CD14-positive monocyte (primary cell): ENCODE measurements around the gene SMTNL1. TPM values are rescaled to one million over a fixed set of nuclear protein-coding genes. Genes with fewer than 3 reads are reported as not detected.

Source experiments
- DNase-seq, 3 donors: peaks; one replicate each; pipeline ENCODE4 v3.0.0-alpha.2; 2011 to 2022
- H2AFZ ChIP-seq: 2 replicates; pipeline ENCODE4 v1.6.0; 2012; ENCODE audit warnings: mild to moderate bottlenecking, low read depth, low read length, inconsistent platforms; ENCODE audit not compliant: insufficient read depth, poor library complexity, severe bottlenecking
- H3K27ac ChIP-seq, 2 donors: 1 replicate in 1 of 2; 2 replicates in 1 of 2; pipeline ENCODE4 v1.5.1; 2012 to 2013; ENCODE audit warnings: low read length in 2 of 2, control low read depth in 1 of 2, inconsistent platforms in 1 of 2, low read depth in 1 of 2, mild to moderate bottlenecking in 1 of 2
- H3K27me3 ChIP-seq, 2 donors: one replicate each; pipeline versions ENCODE4 v1.6.0 to v1.6.1; 2011 to 2013; ENCODE audit warnings: low read length in 2 of 2; ENCODE audit not compliant: control insufficient read depth in 2 of 2, insufficient read depth in 2 of 2
- H3K36me3 ChIP-seq, 2 donors: replicated peaks in 1 of 2; 1 replicate in 1 of 2; 2 replicates in 1 of 2; pipeline versions ENCODE4 v1.5.1 to v1.6.1; 2012 to 2013; ENCODE audit warnings: low read length in 2 of 2, control low read depth in 1 of 2, inconsistent platforms in 1 of 2, mild to moderate bottlenecking in 1 of 2; ENCODE audit not compliant: insufficient read depth in 2 of 2, control insufficient read depth in 1 of 2
- H3K4me1 ChIP-seq, 2 donors: 1 replicate in 1 of 2; 2 replicates in 1 of 2; pipeline versions ENCODE4 v1.5.1 to v1.6.1; 2012 to 2013; ENCODE audit warnings: low read length in 2 of 2, control low read depth in 1 of 2, inconsistent platforms in 1 of 2, mild to moderate bottlenecking in 1 of 2, moderate library complexity in 1 of 2; ENCODE audit not compliant: insufficient read depth in 2 of 2, control insufficient read depth in 1 of 2
- H3K4me2 ChIP-seq: replicated peaks from 2 replicates; pipeline ENCODE3; 2012; ENCODE audit warnings: low read length, moderate library complexity, mild to moderate bottlenecking; ENCODE audit not compliant: poor library complexity, severe bottlenecking; ENCODE audit errors: extremely low read depth
- H3K4me3 ChIP-seq, 3 experiments: fragments of 200-600 bp in 1 of 3; sonication (generic) in 1 of 3; replicated peaks in 1 of 3; 1 replicate in 2 of 3; 2 replicates in 1 of 3; pipeline ENCODE4 v1.5.1; 2011 to 2013; ENCODE audit warnings: low read length in 3 of 3, mild to moderate bottlenecking in 3 of 3, control low read depth in 2 of 3, low read depth in 2 of 3, inconsistent platforms in 1 of 3, moderate library complexity in 1 of 3
- H3K79me2 ChIP-seq: 2 replicates; pipeline ENCODE4 v1.6.0; 2012; ENCODE audit warnings: mild to moderate bottlenecking, control low read depth, inconsistent platforms, low read length, moderate library complexity; ENCODE audit not compliant: insufficient read depth
- H3K9ac ChIP-seq: 2 replicates; pipeline ENCODE4 v1.6.0; 2017; ENCODE audit warnings: low read length, mild to moderate bottlenecking; ENCODE audit not compliant: insufficient read depth, poor library complexity, severe bottlenecking
- H3K9me3 ChIP-seq, 2 donors: replicated peaks in 1 of 2; 1 replicate in 1 of 2; 2 replicates in 1 of 2; pipeline versions ENCODE4 v1.5.1 to v1.6.1; 2012 to 2013; ENCODE audit warnings: low read length in 2 of 2, control low read depth in 1 of 2; ENCODE audit not compliant: control insufficient read depth in 1 of 2, insufficient read depth in 1 of 2
- H4K20me1 ChIP-seq: 2 replicates; pipeline ENCODE4 v1.6.0; 2012; ENCODE audit warnings: mild to moderate bottlenecking, low read length, control low read depth, moderate library complexity; ENCODE audit not compliant: insufficient read depth
- H3K27ac Mint-ChIP-seq, 7 donors: one replicate each; pipeline ENCODE4 v1.8.0; 2020; ENCODE audit warnings: mild to moderate bottlenecking in 7 of 7, mixed read lengths in 7 of 7, moderate library complexity in 6 of 7, inconsistent platforms in 2 of 7
- H3K27me3 Mint-ChIP-seq, 3 donors: one replicate each; pipeline ENCODE4 v1.8.0; 2021 to 2022; ENCODE audit warnings: low read depth in 3 of 3, mild to moderate bottlenecking in 3 of 3, mixed read lengths in 3 of 3, moderate library complexity in 3 of 3, inconsistent platforms in 1 of 3
- H3K36me3 Mint-ChIP-seq, 2 donors: one replicate each; pipeline ENCODE4 v1.8.0; 2020; ENCODE audit warnings: mixed read lengths in 2 of 2, inconsistent platforms in 1 of 2, mild to moderate bottlenecking in 1 of 2
- H3K4me1 Mint-ChIP-seq: one replicate; pipeline ENCODE4 v1.8.0; 2020; ENCODE audit warnings: mild to moderate bottlenecking, mixed read lengths
- H3K4me3 Mint-ChIP-seq, 2 donors: one replicate each; pipeline ENCODE4 v1.8.0; 2020; ENCODE audit warnings: mild to moderate bottlenecking in 2 of 2, mixed read lengths in 2 of 2, moderate library complexity in 1 of 2
- H3K9me3 Mint-ChIP-seq, 7 donors: one replicate each; pipeline ENCODE4 v1.8.0; 2020 to 2022; ENCODE audit warnings: mixed read lengths in 7 of 7, mild to moderate bottlenecking in 6 of 7, moderate library complexity in 6 of 7, inconsistent platforms in 2 of 7
- CTCF ChIP-seq: fragments of 200-600 bp; IDR thresholded peaks from one replicate; pipeline ENCODE4 v1.8.0; 2022; ENCODE audit warnings: antibody characterized with exemption, mild to moderate bottlenecking
- WGBS: methylation state at CpG from one replicate; pipeline ENCODE4 v1.1.5; 2013; ENCODE audit warnings: missing lambda C conversion rate; ENCODE audit not compliant: insufficient coverage; 5-methylcytosine and 5-hydroxymethylcytosine counted together
- intact Hi-C, 2 donors: fragments of 100-400 bp; cut with micrococcal nuclease; formaldehyde crosslinking; loops; one replicate each; pipeline versions ENCODE4 v1.15.0 to v1.15.1; 2023
- polyA plus RNA-seq, 3 donors: library from polyadenylated mRNA; depleted of rRNA in 1 of 3; unstranded in 2 of 3; stranded (reverse) in 1 of 3; fragments of 300-500 nt in 2 of 3; fragments of >200 nt in 1 of 3; fragmentation: Illumina TruSeq in 2 of 3; gene quantifications; 1 replicate in 2 of 3; 2 replicates in 1 of 3; pipeline ENCODE4 v1.2.3, GENCODE V29; 2012 to 2021

Gene SMTNL1
- polyA plus RNA-seq, 3 donors = not detected

DNA sequence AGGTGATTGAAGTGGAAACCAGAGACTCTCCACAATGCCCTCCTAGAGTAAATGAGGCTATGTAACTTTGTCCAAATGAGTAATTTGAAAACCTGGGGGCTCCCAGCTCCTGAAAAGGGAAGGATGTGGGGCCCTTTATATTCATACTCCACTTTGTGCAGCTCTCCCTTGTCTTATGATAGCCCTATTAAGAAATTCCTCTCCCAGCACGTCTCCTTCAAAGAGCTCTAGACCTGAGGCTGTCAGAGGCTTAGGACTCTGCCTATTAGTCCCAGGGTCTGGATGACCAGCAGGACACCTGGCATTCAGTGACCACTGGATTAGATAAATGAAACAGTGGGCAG lies 24.0 kb upstream of the SMTNL1 start:
- Histone ChIP-seq H3K9me3 (no peaks in the 10 kb centered on the region), H3K36me3 (no peaks in the 10 kb centered on the region), H3K27ac (no peak overlapping the region), H2AFZ (no peak overlapping the region), H4K20me1 (no peaks in the 10 kb centered on the region), H3K4me3 (no peak overlapping the region), H3K4me2 (no peak overlapping the region), H3K79me2 (peaks cover 19% of the 10 kb centered on the region), H3K9ac (no peak overlapping the region), H3K27me3 (no peaks in the 10 kb centered on the region), H3K4me1 (peaks cover 16 to 22% of the 10 kb centered on the region in 2 donors)
- no peak overlapping the region for H3K27ac Mint-ChIP-seq
- intact Hi-C loops = no loop called here
- H3K9me3 Mint-ChIP-seq = peaks cover 0 to 3% (median 0%) of the 10 kb centered on the region in 7 donors
- peaks cover 1 to 13% (median 6%) of the 10 kb centered on the region in 3 donors for H3K27me3 Mint-ChIP-seq
- H3K4me3 Mint-ChIP-seq = peak overlapping the region in 1 of 2 donors; percentile 39
- no peak for TF ChIP-seq CTCF
- no peak for DNase-seq
- H3K4me1 Mint-ChIP-seq = peaks cover 26% of the 10 kb centered on the region
- 0% methylated on average over 1 of the region's 1 CpG for WGBS
- peaks cover 0 to 7% of the 10 kb centered on the region in 2 donors for H3K36me3 Mint-ChIP-seq

GRCh38 chr11:57513911-57514537 lies 23.4 kb upstream of the SMTNL1 start:
- Histone ChIP-seq H3K4me1 (peaks cover 16 to 22% of the 10 kb centered on the region in 2 donors), H3K27me3 (no peaks in the 10 kb centered on the region), H2AFZ (peak overlapping the region; percentile 96), H3K9ac (peak overlapping the region; percentile 63), H3K4me3 (peak overlapping the region; percentile 63 to 83 (median 80)), H3K36me3 (no peaks in the 10 kb centered on the region), H3K27ac (no peak overlapping the region), H4K20me1 (no peaks in the 10 kb centered on the region), H3K9me3 (no peaks in the 10 kb centered on the region), H3K79me2 (peaks cover 19% of the 10 kb centered on the region), H3K4me2 (peak overlapping the region; percentile 88)
- Mint-ChIP-seq H3K9me3 (peaks cover 0 to 3% (median 0%) of the 10 kb centered on the region in 7 donors), H3K4me1 (peaks cover 26% of the 10 kb centered on the region), H3K27me3 (peaks cover 1 to 13% (median 6%) of the 10 kb centered on the region in 3 donors), H3K27ac (peak overlapping the region in 1 of 7 donors; percentile 13), H3K4me3 (peak overlapping the region; percentile 99), H3K36me3 (peaks cover 0 to 3% of the 10 kb centered on the region in 2 donors)
- DNase-seq = peak; percentile 28 to 30 (median 30)
- intact Hi-C loops = no loop called here
- TF ChIP-seq CTCF = no peak
- WGBS = 6% methylated on average over 33 of the region's 35 CpGs
